GM19240 (cell line): ENCODE measurements around the gene ANTXR2.

ENCODE experiments used
- DNase-seq: peaks from one replicate; pipeline ENCODE4 v3.0.0; 2011; ENCODE audit warnings: low spot score; ENCODE audit not compliant: insufficient read length

ANTXR2 gene

GRCh38 chr4:80069837-80070731, 2.9 kb downstream of the ANTXR2 start:
- no peak for DNase-seq

- no peak for DNase-seq
Observed at GRCh38 chr4:80069108-80069836, 3.8 kb downstream of the ANTXR2 start.

- DNase-seq = no peak
Observed at GRCh38 chr4:80065601-80066000, 7.4 kb downstream of the ANTXR2 start.

DNA sequence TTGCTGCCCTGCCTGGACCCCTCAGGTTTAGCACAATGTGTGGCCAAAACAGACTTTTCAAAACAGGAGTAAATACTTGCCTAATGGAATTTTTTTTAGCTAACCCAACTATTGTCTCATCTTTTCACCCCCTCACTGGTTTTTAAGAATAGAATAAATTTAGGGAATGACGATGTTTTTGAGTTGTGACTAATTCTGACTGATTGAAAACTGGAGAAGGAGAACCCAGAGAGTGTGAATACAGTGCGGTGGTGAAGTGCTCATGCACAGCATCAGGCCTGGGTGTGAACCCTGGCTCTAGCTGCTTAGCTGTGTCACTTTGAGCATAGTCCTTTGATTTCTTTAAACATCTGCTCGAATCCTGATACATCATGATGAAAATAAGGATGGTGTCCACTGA, 10.5 kb downstream of the ANTXR2 start:
- DNase-seq = no peak

- DNase-seq = no peak
Observed at GRCh38 chr4:80060804-80061203, 12.2 kb downstream of the ANTXR2 start.

- DNase-seq = no peak
Observed at GRCh38 chr4:80058740-80059139, 14.3 kb downstream of the ANTXR2 start.

GRCh38 chr4:80054375-80054774, 18.7 kb downstream of the ANTXR2 start:
- DNase-seq = no peak

DNA sequence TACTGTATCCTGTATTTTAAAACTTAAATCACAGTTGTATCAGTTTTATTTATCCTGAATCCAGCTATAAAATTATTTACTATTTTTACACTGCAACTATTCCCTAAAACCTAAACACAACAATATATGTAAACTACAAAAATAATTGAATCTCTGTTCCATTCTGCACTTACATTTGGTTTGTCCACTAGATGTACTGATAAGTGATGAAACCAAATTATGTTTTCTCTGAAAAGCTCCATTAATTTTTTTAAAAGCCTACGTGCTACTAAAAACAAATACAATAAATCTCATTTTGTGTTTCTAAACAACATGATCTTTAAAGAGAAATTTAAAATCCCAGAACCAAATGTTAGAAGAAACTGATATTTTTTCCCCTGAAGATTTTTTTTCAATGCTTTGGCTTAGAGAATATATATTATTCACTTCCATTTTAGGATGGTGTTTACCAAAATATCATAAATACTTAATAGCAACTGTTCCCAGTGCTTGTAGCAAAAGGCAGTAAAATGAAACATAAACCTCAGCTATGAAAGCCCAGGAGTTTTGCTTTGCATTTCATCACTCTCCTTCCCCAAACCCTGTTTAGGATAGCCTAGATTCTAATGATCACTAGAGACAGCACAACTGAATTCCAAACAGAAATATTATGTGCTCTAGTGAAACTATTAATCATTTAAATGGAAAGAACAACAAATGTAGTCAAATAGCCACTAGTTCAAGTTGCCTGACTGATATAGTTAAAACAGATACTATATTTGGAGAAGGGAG, 19.7 kb downstream of the ANTXR2 start:
- no peak for DNase-seq

GRCh38 chr4:80049813-80050534, 23.1 kb downstream of the ANTXR2 start:
- no peak for DNase-seq

DNA sequence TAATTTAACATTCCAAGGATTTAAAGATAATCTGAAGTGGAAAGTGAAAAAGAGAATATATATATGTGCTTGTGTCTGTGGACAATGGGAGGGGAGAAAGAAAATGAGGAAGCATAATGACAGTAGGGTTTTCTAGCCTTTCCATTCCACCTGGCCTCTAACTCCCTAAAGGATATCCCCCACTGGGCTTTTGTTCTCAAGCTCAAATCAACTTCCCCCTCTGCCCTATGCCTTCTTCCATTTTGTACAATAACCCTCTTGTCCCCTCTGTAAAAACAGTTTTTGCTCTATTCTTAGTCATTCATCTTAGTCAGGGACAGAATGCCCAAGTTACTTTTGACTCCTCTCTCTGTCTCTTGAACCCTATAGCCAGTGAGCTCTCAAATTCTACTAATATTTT, 23.6 kb downstream of the ANTXR2 start:
- DNase-seq = no peak

GRCh38 chr4:80045786-80046185, 27.2 kb downstream of the ANTXR2 start:
- no peak for DNase-seq

DNA sequence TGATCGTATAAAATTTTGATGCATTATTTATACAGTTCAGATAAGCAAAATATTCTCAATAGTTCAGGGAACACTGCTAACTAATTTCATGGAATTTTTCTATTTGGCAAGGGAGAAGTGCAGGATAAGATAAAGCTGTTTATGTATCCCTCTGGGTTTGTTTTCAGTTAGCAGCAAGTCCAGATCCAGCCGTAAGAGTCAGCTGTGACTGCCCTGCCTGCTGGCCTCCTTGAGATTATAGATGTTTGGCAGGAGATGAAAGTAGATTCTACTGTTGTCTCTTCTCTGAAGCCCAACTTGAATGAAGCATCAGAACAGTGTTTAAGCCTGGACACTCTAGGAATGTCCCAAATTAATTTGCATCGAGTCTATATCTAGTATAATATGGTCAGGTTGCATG, 29.5 kb downstream of the ANTXR2 start:
- no peak for DNase-seq

- DNase-seq = no peak
Observed at GRCh38 chr4:80042821-80043220, 30.2 kb downstream of the ANTXR2 start.

DNA sequence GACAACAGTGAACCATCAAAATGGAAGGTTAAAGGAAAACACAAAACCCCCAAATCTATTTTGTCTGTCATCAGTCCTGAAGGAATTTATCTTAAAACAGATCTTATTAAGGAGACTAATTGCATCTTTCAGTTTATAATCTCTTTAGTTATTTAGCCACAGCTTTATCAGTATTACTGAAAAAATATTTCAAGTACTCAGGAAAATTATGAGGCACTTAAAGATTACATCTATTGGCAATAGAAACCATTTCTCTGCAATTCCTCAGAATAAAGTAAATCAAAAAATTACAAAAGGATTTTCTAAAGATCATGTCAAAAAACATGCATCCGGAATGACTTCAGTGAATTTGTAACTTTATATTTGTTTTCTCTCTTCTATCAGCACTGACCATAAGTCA, 35.2 kb downstream of the ANTXR2 start:
- DNase-seq = no peak

- DNase-seq = no peak
Observed at GRCh38 chr4:80036949-80037685, 35.9 kb downstream of the ANTXR2 start.

DNA sequence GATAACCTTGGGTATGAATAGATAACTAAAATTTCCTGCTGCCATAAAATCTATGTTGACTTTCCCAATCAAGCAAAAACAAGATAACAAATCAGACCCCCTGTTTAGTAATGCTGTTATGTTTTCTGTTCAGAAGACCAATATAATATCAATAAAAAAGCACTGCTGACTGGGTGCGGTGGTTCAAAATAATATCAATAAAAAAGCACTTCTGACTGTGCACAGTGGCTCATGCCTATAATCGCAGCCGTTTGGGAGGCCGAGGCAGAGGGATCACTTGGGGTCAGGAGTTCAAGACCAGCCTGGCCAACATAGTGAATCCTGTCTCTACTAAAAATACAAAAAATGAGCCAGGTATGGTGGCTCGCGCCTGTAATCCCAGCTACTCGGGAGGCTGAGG, 36.7 kb downstream of the ANTXR2 start:
- DNase-seq = no peak

GRCh38 chr4:80035336-80035735, 37.7 kb downstream of the ANTXR2 start:
- no peak for DNase-seq

GRCh38 chr4:80033581-80033980, 39.4 kb downstream of the ANTXR2 start:
- DNase-seq = no peak

- no peak for DNase-seq
Observed at GRCh38 chr4:80029364-80029763, 43.7 kb downstream of the ANTXR2 start.

GRCh38 chr4:80027611-80028010, 45.4 kb downstream of the ANTXR2 start:
- DNase-seq = no peak

DNA sequence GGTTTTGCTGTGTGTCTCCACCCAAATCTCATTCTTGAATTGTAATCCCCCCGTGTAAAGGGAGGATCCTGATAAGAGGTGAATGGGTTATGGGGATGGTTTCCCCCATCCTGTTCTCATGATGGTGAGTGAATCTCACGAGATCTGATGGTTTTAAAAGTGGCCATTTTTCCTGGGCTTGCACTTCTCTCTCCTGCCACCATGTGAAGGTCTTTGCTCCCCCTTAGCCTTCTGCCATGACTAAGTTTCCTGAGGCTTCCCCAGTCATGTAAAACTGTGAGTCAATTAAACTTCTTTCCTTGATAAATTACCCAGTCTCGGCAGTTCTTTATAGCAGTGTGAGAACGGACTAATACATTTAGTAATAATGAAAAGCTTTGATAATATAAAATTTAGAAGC, 46.9 kb downstream of the ANTXR2 start:
- DNase-seq = no peak
